ENCODE results near the gene TBC1D32. TPM values are rescaled to one million over a fixed set of nuclear protein-coding genes. Genes with fewer than 3 reads are reported as not detected.
"Not testable (repeated sequence)": the region's sequence is repeated elsewhere in the genome, so short reads cannot be mapped to it uniquely, and the experiment has no call there.

TBC1D32 gene
- total RNA-seq (6.0 TPM), polyA plus RNA-seq (1 to 10 TPM; 2.2 to 3.0 (median 2.6) TPM)

GRCh38 chr6:121334299-121335086, at the start of gene TBC1D32:
TBC1D32 (minus strand) TSS chr6:121334480; CDS start chr6:121334430, 50 bp downstream.
- Histone ChIP-seq H3K27ac (ENCODE audit: insufficient read depth, low read length, poor library complexity, severe bottlenecking) (peak within 1 kb of the TSS; percentile 96), H3K27me3 (ENCODE audit: control insufficient read depth, insufficient read depth, low read length) (no peaks in the 10 kb centered on the region), H3K36me3 (ENCODE audit: control insufficient read depth, insufficient read depth, low read length) (no peaks in the 10 kb centered on the region), H3K4me3 (ENCODE audit: low read depth, low read length) (peak within 1 kb of the TSS; percentile 94), H3K4me1 (ENCODE audit: control insufficient read depth, insufficient read depth, low read length, poor library complexity, severe bottlenecking) (peaks cover 7% of the 10 kb centered on the region), H3K9me3 (ENCODE audit: control insufficient read depth in 2 of 2, low read length in 2 of 2) (no peaks in the 10 kb centered on the region)
- H3K27me3 Mint-ChIP-seq: peaks cover 14% of the 10 kb centered on the region
- H3K36me3 Mint-ChIP-seq: peaks cover 10% of the 10 kb centered on the region
- H3K4me1 Mint-ChIP-seq: peaks cover 12 to 39% (median 27%) of the 10 kb centered on the region in 4 donors
- DNase-seq: peak; percentile 77 to 92 (median 88)
- ATAC-seq (ENCODE audit: low read depth in 2 of 2): peak; percentile 85
- H3K9me3 Mint-ChIP-seq: peaks cover 0 to 2% (median 0%) of the 10 kb centered on the region in 7 donors
- peak within 1 kb of the TSS; percentile 95 to 98 (median 98) for H3K4me3 Mint-ChIP-seq
- H3K27ac Mint-ChIP-seq: peak within 1 kb of the TSS; percentile 99 to 100 (median 99)

- Mint-ChIP-seq H3K36me3 (no peaks in the 10 kb centered on the region), H3K9me3 (peaks cover 0 to 2% (median 0%) of the 10 kb centered on the region in 7 donors)
- no peaks in the 10 kb centered on the region for H3K4me1 ChIP-seq (ENCODE audit: control insufficient read depth, insufficient read depth, low read length, poor library complexity, severe bottlenecking)
Measured at GRCh38 chr6:121383478-121383877, 49.2 kb upstream of the TBC1D32 start.

GRCh38 chr6:121382467-121383121, 48.3 kb upstream of the TBC1D32 start:
- Mint-ChIP-seq H3K27ac (no peak overlapping the region), H3K9me3 (peaks cover 0 to 4% (median 0%) of the 10 kb centered on the region in 7 donors), H3K4me3 (no peak overlapping the region), H3K4me1 (no peaks in the 10 kb centered on the region), H3K36me3 (no peaks in the 10 kb centered on the region), H3K27me3 (peaks cover 4% of the 10 kb centered on the region)
- Histone ChIP-seq H3K4me1 (ENCODE audit: control insufficient read depth, insufficient read depth, low read length, poor library complexity, severe bottlenecking) (no peaks in the 10 kb centered on the region), H3K4me3 (ENCODE audit: low read depth, low read length) (no peak overlapping the region), H3K36me3 (ENCODE audit: control insufficient read depth, insufficient read depth, low read length) (no peaks in the 10 kb centered on the region), H3K27ac (ENCODE audit: insufficient read depth, low read length, poor library complexity, severe bottlenecking) (no peak overlapping the region), H3K9me3 (ENCODE audit: control insufficient read depth in 2 of 2, low read length in 2 of 2) (no peaks in the 10 kb centered on the region), H3K27me3 (ENCODE audit: control insufficient read depth, insufficient read depth, low read length) (no peaks in the 10 kb centered on the region)
- DNase-seq (no peak), ATAC-seq (ENCODE audit: low read depth in 2 of 2) (no peak)

More at GRCh38 chr6:121383478-121383877, 49.2 kb upstream of the TBC1D32 start:
- H3K4me3 Mint-ChIP-seq: no peak overlapping the region
- no peak overlapping the region for H3K27ac ChIP-seq (ENCODE audit: insufficient read depth, low read length, poor library complexity, severe bottlenecking)
- peaks cover 4% of the 10 kb centered on the region for H3K27me3 Mint-ChIP-seq
- DNase-seq: no peak
- no peaks in the 10 kb centered on the region for H3K4me1 Mint-ChIP-seq
- no peaks in the 10 kb centered on the region for H3K9me3 ChIP-seq (ENCODE audit: control insufficient read depth in 2 of 2, low read length in 2 of 2)
- no peak overlapping the region for H3K27ac Mint-ChIP-seq
- ATAC-seq (ENCODE audit: low read depth in 2 of 2): no peak
- no peaks in the 10 kb centered on the region for H3K36me3 ChIP-seq (ENCODE audit: control insufficient read depth, insufficient read depth, low read length)
- no peak overlapping the region for H3K4me3 ChIP-seq (ENCODE audit: low read depth, low read length)
- H3K27me3 ChIP-seq (ENCODE audit: control insufficient read depth, insufficient read depth, low read length): no peaks in the 10 kb centered on the region

- ATAC-seq (ENCODE audit: low read depth in 2 of 2): no peak
- no peak for DNase-seq
- Histone ChIP-seq H3K27me3 (ENCODE audit: control insufficient read depth, insufficient read depth, low read length) (no peaks in the 10 kb centered on the region), H3K9me3 (ENCODE audit: control insufficient read depth in 2 of 2, low read length in 2 of 2) (no peaks in the 10 kb centered on the region), H3K4me3 (ENCODE audit: low read depth, low read length) (no peak overlapping the region), H3K27ac (ENCODE audit: insufficient read depth, low read length, poor library complexity, severe bottlenecking) (no peak overlapping the region), H3K4me1 (ENCODE audit: control insufficient read depth, insufficient read depth, low read length, poor library complexity, severe bottlenecking) (no peaks in the 10 kb centered on the region), H3K36me3 (ENCODE audit: control insufficient read depth, insufficient read depth, low read length) (no peaks in the 10 kb centered on the region)
- Mint-ChIP-seq H3K9me3 (peaks cover 0 to 14% (median 0%) of the 10 kb centered on the region in 7 donors), H3K27ac (no peak overlapping the region), H3K4me3 (no peak overlapping the region), H3K27me3 (no peaks in the 10 kb centered on the region), H3K4me1 (no peaks in the 10 kb centered on the region), H3K36me3 (no peaks in the 10 kb centered on the region)
Measured at GRCh38 chr6:121376411-121376810, 42.1 kb upstream of the TBC1D32 start.

GRCh38 chr6:121374219-121374618, 39.9 kb upstream of the TBC1D32 start:
- H3K27me3 Mint-ChIP-seq; H3K4me1 ChIP-seq (ENCODE audit: control insufficient read depth, insufficient read depth, low read length, poor library complexity, severe bottlenecking); DNase-seq; H3K4me3 ChIP-seq (ENCODE audit: low read depth, low read length); H3K27ac Mint-ChIP-seq; H3K27ac ChIP-seq (ENCODE audit: insufficient read depth, low read length, poor library complexity, severe bottlenecking); H3K4me3 Mint-ChIP-seq; H3K36me3 Mint-ChIP-seq; ATAC-seq (ENCODE audit: low read depth in 2 of 2); H3K27me3 ChIP-seq (ENCODE audit: control insufficient read depth, insufficient read depth, low read length); H3K36me3 ChIP-seq (ENCODE audit: control insufficient read depth, insufficient read depth, low read length); H3K4me1 Mint-ChIP-seq; H3K9me3 ChIP-seq (ENCODE audit: control insufficient read depth in 2 of 2, low read length in 2 of 2): not testable (repeated sequence)
- peaks cover 0 to 14% (median 0%) of the 10 kb centered on the region in 7 donors for H3K9me3 Mint-ChIP-seq

GRCh38 chr6:121365536-121366521, 31.5 kb upstream of the TBC1D32 start:
- no peaks in the 10 kb centered on the region for H3K36me3 ChIP-seq (ENCODE audit: control insufficient read depth, insufficient read depth, low read length)
- no peak overlapping the region for H3K4me3 ChIP-seq (ENCODE audit: low read depth, low read length)
- no peaks in the 10 kb centered on the region for H3K9me3 ChIP-seq (ENCODE audit: control insufficient read depth in 2 of 2, low read length in 2 of 2)
- DNase-seq (no peak), ATAC-seq (ENCODE audit: low read depth in 2 of 2) (no peak)
- H3K27ac ChIP-seq (ENCODE audit: insufficient read depth, low read length, poor library complexity, severe bottlenecking): no peak overlapping the region
- Mint-ChIP-seq H3K9me3 (peaks cover 0 to 5% (median 1%) of the 10 kb centered on the region in 7 donors), H3K4me1 (peaks cover 0 to 4% (median 0%) of the 10 kb centered on the region in 4 donors), H3K27ac (no peak overlapping the region), H3K4me3 (no peak overlapping the region), H3K36me3 (no peaks in the 10 kb centered on the region), H3K27me3 (no peaks in the 10 kb centered on the region)
- H3K27me3 ChIP-seq (ENCODE audit: control insufficient read depth, insufficient read depth, low read length): peaks cover 2% of the 10 kb centered on the region
- H3K4me1 ChIP-seq (ENCODE audit: control insufficient read depth, insufficient read depth, low read length, poor library complexity, severe bottlenecking): no peaks in the 10 kb centered on the region

- no peaks in the 10 kb centered on the region for H3K4me1 Mint-ChIP-seq
Measured at GRCh38 chr6:121356575-121356974, 22.3 kb upstream of the TBC1D32 start.

More at GRCh38 chr6:121356575-121356974, 22.3 kb upstream of the TBC1D32 start:
- H3K27me3 ChIP-seq (ENCODE audit: control insufficient read depth, insufficient read depth, low read length): peaks cover 3% of the 10 kb centered on the region
- no peaks in the 10 kb centered on the region for H3K4me1 ChIP-seq (ENCODE audit: control insufficient read depth, insufficient read depth, low read length, poor library complexity, severe bottlenecking)
- no peaks in the 10 kb centered on the region for H3K9me3 ChIP-seq (ENCODE audit: control insufficient read depth in 2 of 2, low read length in 2 of 2)
- H3K9me3 Mint-ChIP-seq: peaks cover 0 to 2% (median 0%) of the 10 kb centered on the region in 7 donors
- no peak overlapping the region for H3K4me3 Mint-ChIP-seq
- ATAC-seq (ENCODE audit: low read depth in 2 of 2) (no peak), DNase-seq (no peak)
- H3K27me3 Mint-ChIP-seq: peaks cover 12% of the 10 kb centered on the region
- H3K27ac ChIP-seq (ENCODE audit: insufficient read depth, low read length, poor library complexity, severe bottlenecking): no peak overlapping the region
- no peaks in the 10 kb centered on the region for H3K36me3 Mint-ChIP-seq
- H3K27ac Mint-ChIP-seq: no peak overlapping the region
- no peaks in the 10 kb centered on the region for H3K36me3 ChIP-seq (ENCODE audit: control insufficient read depth, insufficient read depth, low read length)
- H3K4me3 ChIP-seq (ENCODE audit: low read depth, low read length): no peak overlapping the region
